Activated CD8-positive, alpha-beta T cell treated with anti-CD3 and anti-CD28 coated beads for 36 hours (primary cell): ENCODE data around the gene VAV2. TPM values are rescaled to one million over a fixed set of nuclear protein-coding genes. Genes with fewer than 3 reads are reported as not detected.

Experiments used
- ATAC-seq: fragments of 200-7000 bp; cut with Tn5 transposase; one replicate; pipeline ENCODE4 v1.10.0; 2021; ENCODE audit warnings: mild to moderate bottlenecking, moderate library complexity
- CTCF ChIA-PET: fragments of 350-600 bp; sonication (Branson Sonifier 250); formaldehyde crosslinking; loops from one replicate; lab custom pipeline; 2021; ENCODE audit warnings: antibody characterized with exemption; lab: Charles Lee
- POLR2A ChIA-PET: fragments of 350-600 bp; sonication (Branson Sonifier 250); formaldehyde crosslinking; loops from one replicate; lab custom pipeline; 2021; ENCODE audit warnings: antibody characterized with exemption; lab: Charles Lee
- DNase-seq: peaks from one replicate; pipeline ENCODE4 v3.0.0-alpha.2; 2020
- H3K27ac Mint-ChIP-seq: one replicate; pipeline ENCODE4 v1.8.0; 2021; ENCODE audit warnings: mild to moderate bottlenecking, mixed read lengths
- H3K27me3 Mint-ChIP-seq: one replicate; pipeline ENCODE4 v1.8.0; 2021; ENCODE audit warnings: mixed read lengths
- H3K36me3 Mint-ChIP-seq: one replicate; pipeline ENCODE4 v1.8.0; 2021; ENCODE audit warnings: low read depth, mixed read lengths
- H3K4me1 Mint-ChIP-seq: one replicate; pipeline ENCODE4 v1.8.0; 2021; ENCODE audit warnings: low read depth, mixed read lengths
- H3K4me3 Mint-ChIP-seq: one replicate; pipeline ENCODE4 v1.8.0; 2021; ENCODE audit warnings: mild to moderate bottlenecking, moderate library complexity, mixed read lengths
- H3K9me3 Mint-ChIP-seq: one replicate; pipeline ENCODE4 v1.8.0; 2021; ENCODE audit warnings: mixed read lengths
- intact Hi-C: fragments of 100-400 bp; cut with micrococcal nuclease; formaldehyde crosslinking; loops from one replicate; pipeline ENCODE4 v1.10.0; 2022
- total RNA-seq, 2 experiments: library from RNA; stranded (reverse); gene quantifications; one replicate each; pipeline ENCODE4 v1.2.3, GENCODE V29; 2021
- TF ChIP-seq, protein P1 (sequence below): fragments of 200-600 bp; IDR thresholded peaks from one replicate; pipeline ENCODE4 v1.8.0; 2022; ENCODE audit warnings: antibody characterized with exemption, mild to moderate bottlenecking

The VAV2 gene
- total RNA-seq, 2 experiments from 2014 or later: 5.1 to 5.4 TPM

DNA sequence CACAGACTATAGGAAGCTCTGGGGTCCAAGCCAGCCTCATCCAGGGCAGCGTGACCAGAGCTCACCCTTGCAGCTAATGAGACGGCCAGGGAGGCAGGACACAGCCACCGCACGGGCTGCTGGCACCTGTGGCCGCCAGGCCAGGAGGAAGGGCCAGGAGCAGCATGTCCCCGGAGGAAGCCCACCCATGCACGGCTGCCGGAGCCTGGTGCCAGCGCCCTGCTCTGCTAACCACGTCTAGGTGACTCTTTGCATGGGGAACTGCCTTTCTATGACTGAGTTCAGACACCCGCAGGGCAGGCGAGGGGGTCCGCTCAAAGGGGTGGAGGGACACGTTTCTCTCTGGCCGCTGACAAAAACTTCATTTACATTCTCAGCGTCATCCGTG lies 185.5 kb downstream of the VAV2 start:
- H3K4me1 Mint-ChIP-seq: no peaks in the 10 kb centered on the region
- CTCF ChIA-PET: no interaction called here

DNA sequence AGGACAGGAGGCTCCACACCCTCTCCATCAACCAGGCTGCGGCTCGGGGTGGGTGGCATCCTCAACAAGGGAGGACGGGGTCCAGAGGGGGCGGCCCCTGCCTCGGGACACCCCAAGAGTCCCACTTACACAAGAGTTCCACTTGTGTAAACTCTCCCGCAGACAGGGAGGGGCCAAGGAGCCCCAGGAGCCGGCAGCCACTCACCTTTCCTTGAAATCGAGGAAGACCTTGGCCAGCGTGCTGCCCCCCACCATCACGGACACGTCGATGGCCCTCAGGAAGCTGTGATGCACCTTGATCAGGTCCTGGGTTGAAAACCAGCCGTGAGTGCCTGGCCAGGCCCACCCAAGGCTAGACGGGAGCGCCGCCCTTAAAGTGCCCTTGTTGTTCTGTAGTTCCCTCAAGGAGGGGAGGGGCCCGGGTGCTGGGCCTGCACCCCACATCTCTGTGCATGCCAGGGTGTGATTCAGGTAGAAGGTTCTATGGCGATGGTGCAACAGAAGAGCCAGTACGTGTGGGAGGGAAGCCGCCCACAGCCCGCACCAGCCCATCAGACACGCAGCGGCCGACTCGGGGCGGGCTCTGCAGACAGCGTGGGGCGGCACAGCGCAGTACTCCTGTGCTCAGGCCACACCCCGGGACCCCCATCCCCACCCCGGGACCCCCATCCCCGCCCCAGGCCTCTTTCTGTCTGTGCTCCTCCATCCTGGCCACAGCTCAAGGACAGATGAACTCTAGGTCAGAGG lies 186.1 kb downstream of the VAV2 start:
- H3K36me3 Mint-ChIP-seq: no peaks in the 10 kb centered on the region
- intact Hi-C loops: no loop called here
- ATAC-seq (no peak), DNase-seq (no peak)
- H3K27me3 Mint-ChIP-seq: no peaks in the 10 kb centered on the region
- no peaks in the 10 kb centered on the region for H3K4me1 Mint-ChIP-seq
- no peak overlapping the region for H3K27ac Mint-ChIP-seq
- ChIA-PET POLR2A (no interaction called here), CTCF (no interaction called here)
- no peak overlapping the region for H3K4me3 Mint-ChIP-seq
- no peaks in the 10 kb centered on the region for H3K9me3 Mint-ChIP-seq
- TF ChIP-seq, protein P1, sequence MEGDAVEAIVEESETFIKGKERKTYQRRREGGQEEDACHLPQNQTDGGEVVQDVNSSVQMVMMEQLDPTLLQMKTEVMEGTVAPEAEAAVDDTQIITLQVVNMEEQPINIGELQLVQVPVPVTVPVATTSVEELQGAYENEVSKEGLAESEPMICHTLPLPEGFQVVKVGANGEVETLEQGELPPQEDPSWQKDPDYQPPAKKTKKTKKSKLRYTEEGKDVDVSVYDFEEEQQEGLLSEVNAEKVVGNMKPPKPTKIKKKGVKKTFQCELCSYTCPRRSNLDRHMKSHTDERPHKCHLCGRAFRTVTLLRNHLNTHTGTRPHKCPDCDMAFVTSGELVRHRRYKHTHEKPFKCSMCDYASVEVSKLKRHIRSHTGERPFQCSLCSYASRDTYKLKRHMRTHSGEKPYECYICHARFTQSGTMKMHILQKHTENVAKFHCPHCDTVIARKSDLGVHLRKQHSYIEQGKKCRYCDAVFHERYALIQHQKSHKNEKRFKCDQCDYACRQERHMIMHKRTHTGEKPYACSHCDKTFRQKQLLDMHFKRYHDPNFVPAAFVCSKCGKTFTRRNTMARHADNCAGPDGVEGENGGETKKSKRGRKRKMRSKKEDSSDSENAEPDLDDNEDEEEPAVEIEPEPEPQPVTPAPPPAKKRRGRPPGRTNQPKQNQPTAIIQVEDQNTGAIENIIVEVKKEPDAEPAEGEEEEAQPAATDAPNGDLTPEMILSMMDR: no peak

More for the DNA sequence above, 185.5 kb downstream of the VAV2 start:
- ATAC-seq: no peak
- H3K36me3 Mint-ChIP-seq: no peaks in the 10 kb centered on the region
- no peak overlapping the region for H3K27ac Mint-ChIP-seq
- TF ChIP-seq, protein P1: no peak
- H3K9me3 Mint-ChIP-seq: no peaks in the 10 kb centered on the region
- intact Hi-C loops: no loop called here
- POLR2A ChIA-PET: no interaction called here
- DNase-seq: no peak
- no peak overlapping the region for H3K4me3 Mint-ChIP-seq
- H3K27me3 Mint-ChIP-seq: no peaks in the 10 kb centered on the region

DNA sequence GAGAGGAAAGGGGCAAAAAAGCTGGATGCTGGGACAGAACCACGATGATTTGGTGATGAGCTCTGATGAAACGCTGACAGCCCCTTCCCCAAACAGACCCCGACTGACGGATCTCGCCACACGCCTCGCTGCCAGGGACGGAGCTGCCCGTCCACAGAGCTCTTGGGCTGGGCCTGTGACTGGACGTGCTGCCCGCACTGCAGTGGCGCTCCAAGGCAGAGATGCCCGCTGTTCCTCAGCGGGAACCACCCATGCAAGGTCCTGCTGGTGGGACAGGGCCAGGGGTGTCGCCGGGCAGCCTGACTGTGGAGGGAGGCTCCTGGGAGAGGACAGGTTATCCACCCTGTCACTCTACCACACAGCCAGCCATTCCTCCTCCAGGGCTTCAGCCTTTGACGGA lies 187.9 kb downstream of the VAV2 start:
- intact Hi-C loops: no loop called here
- Mint-ChIP-seq H3K9me3 (no peaks in the 10 kb centered on the region), H3K27me3 (no peaks in the 10 kb centered on the region), H3K4me1 (no peaks in the 10 kb centered on the region), H3K4me3 (no peak overlapping the region), H3K36me3 (no peaks in the 10 kb centered on the region), H3K27ac (no peak overlapping the region)
- CTCF ChIA-PET: interaction anchor here (1.2 to 1.9 kb wide), 2 partner anchors 11 to 22 kb away, joined by 4 to 7 read pairs; no protein-coding TSS in a partner anchor
- TF ChIP-seq, protein P1: no peak
- ATAC-seq (no peak), DNase-seq (no peak)
- POLR2A ChIA-PET: no interaction called here

DNA sequence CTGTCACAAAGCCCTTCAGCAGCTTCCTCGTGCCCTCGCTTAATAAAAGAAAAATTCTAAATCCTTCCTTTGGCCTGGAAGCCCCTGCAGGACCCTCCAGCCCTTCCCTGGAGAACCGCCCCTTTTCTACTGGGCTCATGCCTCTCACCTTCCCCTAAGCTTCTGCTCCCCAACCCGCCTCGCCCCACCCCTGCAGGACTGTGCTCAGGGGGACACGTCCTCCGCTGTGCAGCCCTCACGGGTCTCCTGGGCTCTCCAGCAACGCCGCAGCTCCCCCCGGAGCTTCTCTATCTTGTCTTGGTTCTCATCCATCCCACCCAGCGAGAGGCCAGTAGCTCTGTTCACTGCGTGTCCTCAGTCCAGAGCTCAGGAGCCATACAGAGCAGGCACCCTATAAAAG lies 188.4 kb downstream of the VAV2 start:
- CTCF ChIA-PET: interaction anchor here (0.8 to 1.9 kb wide), 4 partner anchors 11 to 217 kb away, joined by 3 to 7 read pairs (median 4); no protein-coding TSS in a partner anchor
- Mint-ChIP-seq H3K4me1 (no peaks in the 10 kb centered on the region), H3K27me3 (no peaks in the 10 kb centered on the region), H3K27ac (no peak overlapping the region), H3K9me3 (no peaks in the 10 kb centered on the region), H3K4me3 (no peak overlapping the region), H3K36me3 (no peaks in the 10 kb centered on the region)
- DNase-seq (no peak), ATAC-seq (no peak)
- intact Hi-C loops: no loop called here
- POLR2A ChIA-PET: interaction anchor here (0.6 to 0.7 kb wide), 2 partner anchors 10 to 280 kb away, joined by 3 read pairs; no protein-coding TSS in a partner anchor
- TF ChIP-seq, protein P1: no peak

DNA sequence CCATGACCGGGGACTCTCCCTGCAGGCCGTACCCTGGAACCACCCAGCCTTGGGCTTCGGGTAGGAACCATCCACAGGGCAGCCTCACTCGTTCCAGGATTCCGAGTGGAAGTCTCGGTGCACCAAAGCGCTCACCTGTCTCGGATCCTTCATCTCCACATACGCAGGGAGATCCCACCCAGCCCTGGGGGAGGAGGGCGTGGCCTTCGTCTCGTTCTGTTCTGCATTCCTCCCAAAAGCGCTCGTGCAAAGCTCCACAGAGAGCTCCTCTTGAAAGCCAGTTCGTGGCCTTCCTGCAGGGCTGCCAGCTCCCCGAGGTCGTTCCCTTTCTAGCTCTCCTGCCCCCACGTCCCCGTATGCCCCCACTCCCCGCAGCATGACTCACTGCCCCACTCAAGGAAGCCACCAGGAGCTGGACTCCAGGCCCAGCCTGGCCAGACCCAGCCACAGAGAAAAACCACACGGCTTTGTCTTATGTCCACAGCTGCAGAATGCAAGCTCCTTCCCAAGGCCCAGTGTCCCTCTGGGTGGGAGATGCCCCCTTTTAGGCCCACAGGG lies 189.0 kb downstream of the VAV2 start:
- Mint-ChIP-seq H3K4me3 (no peak overlapping the region), H3K36me3 (no peaks in the 10 kb centered on the region), H3K4me1 (no peaks in the 10 kb centered on the region), H3K27ac (no peak overlapping the region), H3K9me3 (no peaks in the 10 kb centered on the region), H3K27me3 (no peaks in the 10 kb centered on the region)
- DNase-seq (no peak), ATAC-seq (no peak)
- ChIA-PET CTCF (interaction anchor here (0.8 to 1.9 kb wide), 4 partner anchors 10 to 218 kb away, joined by 3 to 7 read pairs (median 4); no protein-coding TSS in a partner anchor), POLR2A (interaction anchor here (0.6 to 0.7 kb wide), 2 partner anchors 9 to 279 kb away, joined by 3 read pairs; no protein-coding TSS in a partner anchor)
- intact Hi-C loops: no loop called here
- TF ChIP-seq, protein P1: no peak
